HL-60 (cell line): ENCODE results near the gene IFRD2.
A peak's percentile ranks its signal among the peaks of the same experiment; 100 is the strongest.

Experiments
- DNase-seq, 2 experiments: peaks; one replicate each; pipeline ENCODE4 v3.0.0-alpha.2; 2010 to 2020; ENCODE audit warnings: low read depth in 1 of 2, low spot score in 1 of 2
- H3K27ac ChIP-seq: fragments of 250-450 bp; sonication (Bioruptor Pico); replicated peaks from 2 replicates; pipeline ENCODE4 v1.5.1; 2020; ENCODE audit warnings: mild to moderate bottlenecking, moderate library complexity
- H3K27me3 ChIP-seq: fragments of 250-450 bp; sonication (Bioruptor Pico); 2 replicates; pipeline ENCODE4 v1.5.1; 2021; ENCODE audit warnings: mild to moderate bottlenecking, moderate library complexity; ENCODE audit not compliant: insufficient read depth, poor library complexity, severe bottlenecking
- H3K4me3 ChIP-seq: replicated peaks from 2 replicates; pipeline ENCODE4 v1.5.1; 2011; ENCODE audit warnings: mild to moderate bottlenecking, control low read depth, low read length; ENCODE audit not compliant: insufficient read depth
- CTCF ChIP-seq: IDR thresholded peaks from one replicate; pipeline ENCODE4 v1.5.1; 2011; ENCODE audit warnings: low read length, control low read depth, inconsistent platforms; ENCODE audit not compliant: insufficient read depth
- GABPA ChIP-seq: IDR thresholded peaks from 2 replicates; pipeline ENCODE4 v1.6.1; 2012; ENCODE audit warnings: low read depth
- POLR2AphosphoS5 ChIP-seq: IDR thresholded peaks from 2 replicates; pipeline ENCODE4 v1.6.1; 2012; ENCODE audit warnings: low read depth
- REST ChIP-seq: IDR thresholded peaks from 2 replicates; pipeline ENCODE4 v1.6.1; 2012; ENCODE audit warnings: low read depth; ENCODE audit not compliant: insufficient replicate concordance
- SPI1 ChIP-seq: IDR thresholded peaks from 2 replicates; pipeline ENCODE4 v1.6.1; 2012; ENCODE audit warnings: low read depth, mild to moderate bottlenecking, borderline replicate concordance

IFRD2 gene

DNA sequence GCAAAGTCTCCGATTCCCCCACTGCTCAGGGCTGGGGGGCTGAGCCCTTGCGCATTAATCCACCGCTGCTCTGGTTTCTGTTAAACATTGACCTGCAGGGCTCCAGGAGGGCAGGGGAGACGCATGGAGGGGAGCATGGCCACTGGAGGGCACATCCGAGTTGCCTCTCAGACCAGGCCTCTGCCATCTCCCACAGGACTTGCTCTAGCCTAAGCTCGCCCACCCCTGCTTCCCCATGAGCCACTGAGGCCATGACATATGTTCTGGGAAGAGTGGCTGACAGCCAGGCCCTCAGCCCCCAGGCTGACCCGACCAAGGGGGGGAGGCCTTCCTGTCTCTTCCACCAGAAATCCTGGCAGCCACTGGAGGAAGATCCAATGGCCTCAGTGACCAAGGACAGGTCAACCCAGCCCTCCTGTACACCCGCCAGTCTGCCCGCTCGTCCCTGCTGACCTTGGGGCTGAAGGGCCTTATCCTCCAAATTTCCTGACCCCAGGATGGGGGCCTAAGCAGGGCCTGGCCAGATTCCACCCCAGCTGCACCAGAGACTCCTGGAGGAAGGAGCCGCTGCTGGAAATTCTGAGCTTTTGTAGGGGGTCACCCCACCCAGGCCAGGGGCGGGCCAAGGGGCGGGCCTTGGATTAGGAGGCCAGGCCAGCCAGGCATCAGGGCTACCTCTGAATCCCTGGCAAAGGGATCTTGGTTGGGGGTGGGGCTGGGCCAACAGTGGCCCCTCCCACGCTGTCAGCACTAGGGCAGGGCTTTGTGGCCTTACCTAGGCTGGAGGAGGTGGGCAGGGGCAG lies 11.0 kb upstream of the IFRD2 start, which contains the start of gene HYAL1:
HYAL1 (minus strand) TSS at position 562 of the 803 bp plus-strand sequence. CDS start 618 bp downstream, outside the sequence.
- Histone ChIP-seq H3K27me3 (no peaks in the 10 kb centered on the region), H3K4me3 (no peak within 1 kb of the TSS), H3K27ac (no peak within 1 kb of the TSS)
- no peak for DNase-seq
- TF ChIP-seq POLR2AphosphoS5 (no peak), GABPA (no peak), SPI1 (no peak), REST (no peak), CTCF (peak; percentile 2)

GRCh38 chr3:50302095-50303012 lies 10.1 kb upstream of the IFRD2 start:
- Histone ChIP-seq H3K4me3 (no peak overlapping the region), H3K27ac (no peak overlapping the region), H3K27me3 (no peaks in the 10 kb centered on the region)
- no peak for DNase-seq
- TF ChIP-seq GABPA (no peak), REST (no peak), SPI1 (no peak), POLR2AphosphoS5 (no peak), CTCF (no peak)

GRCh38 chr3:50300681-50301254 lies 8.5 kb upstream of the IFRD2 start:
- Histone ChIP-seq H3K27me3 (no peaks in the 10 kb centered on the region), H3K27ac (peak overlapping the region; percentile 89), H3K4me3 (no peak overlapping the region; the same call in 1 of the 2 replicates)
- no peak for DNase-seq
- TF ChIP-seq POLR2AphosphoS5 (no peak), REST (no peak), GABPA (no peak), SPI1 (no peak), CTCF (no peak)
